Measurements from ENCODE around the gene RIN2.
A peak's percentile ranks its signal among the peaks of the same experiment; 100 is the strongest.

RIN2 gene, protein sequence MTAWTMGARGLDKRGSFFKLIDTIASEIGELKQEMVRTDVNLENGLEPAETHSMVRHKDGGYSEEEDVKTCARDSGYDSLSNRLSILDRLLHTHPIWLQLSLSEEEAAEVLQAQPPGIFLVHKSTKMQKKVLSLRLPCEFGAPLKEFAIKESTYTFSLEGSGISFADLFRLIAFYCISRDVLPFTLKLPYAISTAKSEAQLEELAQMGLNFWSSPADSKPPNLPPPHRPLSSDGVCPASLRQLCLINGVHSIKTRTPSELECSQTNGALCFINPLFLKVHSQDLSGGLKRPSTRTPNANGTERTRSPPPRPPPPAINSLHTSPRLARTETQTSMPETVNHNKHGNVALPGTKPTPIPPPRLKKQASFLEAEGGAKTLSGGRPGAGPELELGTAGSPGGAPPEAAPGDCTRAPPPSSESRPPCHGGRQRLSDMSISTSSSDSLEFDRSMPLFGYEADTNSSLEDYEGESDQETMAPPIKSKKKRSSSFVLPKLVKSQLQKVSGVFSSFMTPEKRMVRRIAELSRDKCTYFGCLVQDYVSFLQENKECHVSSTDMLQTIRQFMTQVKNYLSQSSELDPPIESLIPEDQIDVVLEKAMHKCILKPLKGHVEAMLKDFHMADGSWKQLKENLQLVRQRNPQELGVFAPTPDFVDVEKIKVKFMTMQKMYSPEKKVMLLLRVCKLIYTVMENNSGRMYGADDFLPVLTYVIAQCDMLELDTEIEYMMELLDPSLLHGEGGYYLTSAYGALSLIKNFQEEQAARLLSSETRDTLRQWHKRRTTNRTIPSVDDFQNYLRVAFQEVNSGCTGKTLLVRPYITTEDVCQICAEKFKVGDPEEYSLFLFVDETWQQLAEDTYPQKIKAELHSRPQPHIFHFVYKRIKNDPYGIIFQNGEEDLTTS

DNA sequence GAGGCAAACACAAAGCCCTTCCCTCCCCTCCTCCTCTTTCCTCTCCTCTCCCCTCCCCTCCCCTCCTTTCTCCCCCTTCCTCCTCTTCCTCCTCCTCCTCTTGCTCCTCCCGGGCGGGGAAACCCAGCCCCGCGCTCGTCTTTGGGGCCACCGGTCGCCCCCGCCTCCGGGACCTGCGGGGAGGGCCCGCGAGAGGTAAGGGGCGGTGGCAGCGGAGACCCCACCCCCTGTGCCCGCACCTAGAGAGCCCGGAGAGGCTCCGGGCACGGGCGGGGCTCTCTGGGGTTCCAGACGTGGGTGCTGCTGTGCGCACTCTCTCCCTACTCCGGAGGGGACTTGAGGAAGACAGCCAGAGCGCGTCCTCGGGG lies at the start of gene RIN2:
TSS of gene RIN2 (plus strand) at position 126 of the 368 bp plus-strand sequence. CDS start 131,344 bp downstream, outside the sequence.
- peak; percentile 77 for ATAC-seq
- TF ChIP-seq, protein P1, sequence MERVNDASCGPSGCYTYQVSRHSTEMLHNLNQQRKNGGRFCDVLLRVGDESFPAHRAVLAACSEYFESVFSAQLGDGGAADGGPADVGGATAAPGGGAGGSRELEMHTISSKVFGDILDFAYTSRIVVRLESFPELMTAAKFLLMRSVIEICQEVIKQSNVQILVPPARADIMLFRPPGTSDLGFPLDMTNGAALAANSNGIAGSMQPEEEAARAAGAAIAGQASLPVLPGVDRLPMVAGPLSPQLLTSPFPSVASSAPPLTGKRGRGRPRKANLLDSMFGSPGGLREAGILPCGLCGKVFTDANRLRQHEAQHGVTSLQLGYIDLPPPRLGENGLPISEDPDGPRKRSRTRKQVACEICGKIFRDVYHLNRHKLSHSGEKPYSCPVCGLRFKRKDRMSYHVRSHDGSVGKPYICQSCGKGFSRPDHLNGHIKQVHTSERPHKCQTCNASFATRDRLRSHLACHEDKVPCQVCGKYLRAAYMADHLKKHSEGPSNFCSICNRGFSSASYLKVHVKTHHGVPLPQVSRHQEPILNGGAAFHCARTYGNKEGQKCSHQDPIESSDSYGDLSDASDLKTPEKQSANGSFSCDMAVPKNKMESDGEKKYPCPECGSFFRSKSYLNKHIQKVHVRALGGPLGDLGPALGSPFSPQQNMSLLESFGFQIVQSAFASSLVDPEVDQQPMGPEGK (CRISPR knock-in tag; IDR thresholded peaks at IDR 0.05; ENCODE audit: borderline replicate concordance): no peak
- TF ChIP-seq SNAI2 (CRISPR knock-in tag; IDR thresholded peaks at IDR 0.05) (no peak), OSR1 (CRISPR knock-in tag; IDR thresholded peaks at IDR 0.05) (no peak), GLIS3 (CRISPR knock-in tag; IDR thresholded peaks at IDR 0.05) (no peak), ZNF70 (CRISPR knock-in tag; IDR thresholded peaks at IDR 0.05) (no peak), TCF4 (CRISPR knock-in tag; IDR thresholded peaks at IDR 0.05; ENCODE audit: borderline replicate concordance) (no peak), ZNF565 (CRISPR knock-in tag; conservative IDR thresholded peaks at IDR 0.05; ENCODE audit: low read depth) (no peak), TOX (CRISPR knock-in tag; IDR thresholded peaks at IDR 0.05; ENCODE audit: borderline replicate concordance) (no peak), CSDC2 (CRISPR knock-in tag; IDR thresholded peaks at IDR 0.05) (no peak), ZFP30 (CRISPR knock-in tag; IDR thresholded peaks at IDR 0.05) (no peak), PPARA (CRISPR knock-in tag; IDR thresholded peaks at IDR 0.05; ENCODE audit: borderline replicate concordance) (no peak), RARB (CRISPR knock-in tag; IDR thresholded peaks at IDR 0.05) (no peak)
- TF ChIP-seq, protein P2, sequence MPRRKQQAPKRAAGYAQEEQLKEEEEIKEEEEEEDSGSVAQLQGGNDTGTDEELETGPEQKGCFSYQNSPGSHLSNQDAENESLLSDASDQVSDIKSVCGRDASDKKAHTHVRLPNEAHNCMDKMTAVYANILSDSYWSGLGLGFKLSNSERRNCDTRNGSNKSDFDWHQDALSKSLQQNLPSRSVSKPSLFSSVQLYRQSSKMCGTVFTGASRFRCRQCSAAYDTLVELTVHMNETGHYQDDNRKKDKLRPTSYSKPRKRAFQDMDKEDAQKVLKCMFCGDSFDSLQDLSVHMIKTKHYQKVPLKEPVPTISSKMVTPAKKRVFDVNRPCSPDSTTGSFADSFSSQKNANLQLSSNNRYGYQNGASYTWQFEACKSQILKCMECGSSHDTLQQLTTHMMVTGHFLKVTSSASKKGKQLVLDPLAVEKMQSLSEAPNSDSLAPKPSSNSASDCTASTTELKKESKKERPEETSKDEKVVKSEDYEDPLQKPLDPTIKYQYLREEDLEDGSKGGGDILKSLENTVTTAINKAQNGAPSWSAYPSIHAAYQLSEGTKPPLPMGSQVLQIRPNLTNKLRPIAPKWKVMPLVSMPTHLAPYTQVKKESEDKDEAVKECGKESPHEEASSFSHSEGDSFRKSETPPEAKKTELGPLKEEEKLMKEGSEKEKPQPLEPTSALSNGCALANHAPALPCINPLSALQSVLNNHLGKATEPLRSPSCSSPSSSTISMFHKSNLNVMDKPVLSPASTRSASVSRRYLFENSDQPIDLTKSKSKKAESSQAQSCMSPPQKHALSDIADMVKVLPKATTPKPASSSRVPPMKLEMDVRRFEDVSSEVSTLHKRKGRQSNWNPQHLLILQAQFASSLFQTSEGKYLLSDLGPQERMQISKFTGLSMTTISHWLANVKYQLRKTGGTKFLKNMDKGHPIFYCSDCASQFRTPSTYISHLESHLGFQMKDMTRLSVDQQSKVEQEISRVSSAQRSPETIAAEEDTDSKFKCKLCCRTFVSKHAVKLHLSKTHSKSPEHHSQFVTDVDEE (CRISPR knock-in tag; IDR thresholded peaks at IDR 0.05): no peak
- TF ChIP-seq, protein P3, sequence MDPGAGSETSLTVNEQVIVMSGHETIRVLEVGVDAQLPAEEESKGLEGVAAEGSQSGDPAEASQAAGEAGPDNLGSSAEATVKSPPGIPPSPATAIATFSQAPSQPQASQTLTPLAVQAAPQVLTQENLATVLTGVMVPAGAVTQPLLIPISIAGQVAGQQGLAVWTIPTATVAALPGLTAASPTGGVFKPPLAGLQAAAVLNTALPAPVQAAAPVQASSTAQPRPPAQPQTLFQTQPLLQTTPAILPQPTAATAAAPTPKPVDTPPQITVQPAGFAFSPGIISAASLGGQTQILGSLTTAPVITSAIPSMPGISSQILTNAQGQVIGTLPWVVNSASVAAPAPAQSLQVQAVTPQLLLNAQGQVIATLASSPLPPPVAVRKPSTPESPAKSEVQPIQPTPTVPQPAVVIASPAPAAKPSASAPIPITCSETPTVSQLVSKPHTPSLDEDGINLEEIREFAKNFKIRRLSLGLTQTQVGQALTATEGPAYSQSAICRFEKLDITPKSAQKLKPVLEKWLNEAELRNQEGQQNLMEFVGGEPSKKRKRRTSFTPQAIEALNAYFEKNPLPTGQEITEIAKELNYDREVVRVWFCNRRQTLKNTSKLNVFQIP (CRISPR knock-in tag; IDR thresholded peaks at IDR 0.05; ENCODE audit: borderline replicate concordance, low read depth): no peak

DNA sequence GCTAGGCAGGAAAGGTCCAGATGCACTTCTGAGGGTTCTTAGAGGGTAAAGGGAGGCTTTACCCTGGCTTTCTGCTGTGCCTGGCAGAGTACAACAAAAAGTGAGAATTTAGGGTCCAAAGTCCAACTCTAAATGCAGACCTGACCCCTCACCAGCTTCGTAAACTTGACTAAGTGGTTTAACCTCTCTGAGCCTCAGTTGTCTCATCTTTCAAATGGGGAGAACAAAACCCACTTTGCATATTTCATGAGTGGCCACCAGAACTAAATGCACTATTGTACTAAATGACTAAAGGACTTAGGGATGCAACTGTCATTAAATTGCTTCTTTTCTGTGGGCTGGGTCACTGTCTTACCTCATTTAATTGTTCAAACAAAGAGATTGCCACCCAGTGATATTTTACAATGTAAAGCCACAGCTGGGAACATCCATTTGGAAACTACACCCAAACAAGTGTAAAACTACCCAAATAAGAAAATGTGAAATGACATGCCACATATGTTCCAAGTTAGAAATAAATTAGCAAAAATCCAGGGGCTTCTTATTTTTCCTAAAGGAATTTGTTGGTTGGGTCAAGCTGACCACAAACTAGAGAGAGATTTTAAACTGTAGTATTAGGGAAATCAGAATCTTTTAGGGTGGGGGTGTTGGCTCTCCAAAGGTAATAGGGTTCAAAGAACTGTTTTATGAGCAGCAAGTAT lies 48.3 kb upstream of the RIN2 start:
- no peak for TF ChIP-seq OSR1 (CRISPR knock-in tag; IDR thresholded peaks at IDR 0.05)
- TF ChIP-seq, protein P4, sequence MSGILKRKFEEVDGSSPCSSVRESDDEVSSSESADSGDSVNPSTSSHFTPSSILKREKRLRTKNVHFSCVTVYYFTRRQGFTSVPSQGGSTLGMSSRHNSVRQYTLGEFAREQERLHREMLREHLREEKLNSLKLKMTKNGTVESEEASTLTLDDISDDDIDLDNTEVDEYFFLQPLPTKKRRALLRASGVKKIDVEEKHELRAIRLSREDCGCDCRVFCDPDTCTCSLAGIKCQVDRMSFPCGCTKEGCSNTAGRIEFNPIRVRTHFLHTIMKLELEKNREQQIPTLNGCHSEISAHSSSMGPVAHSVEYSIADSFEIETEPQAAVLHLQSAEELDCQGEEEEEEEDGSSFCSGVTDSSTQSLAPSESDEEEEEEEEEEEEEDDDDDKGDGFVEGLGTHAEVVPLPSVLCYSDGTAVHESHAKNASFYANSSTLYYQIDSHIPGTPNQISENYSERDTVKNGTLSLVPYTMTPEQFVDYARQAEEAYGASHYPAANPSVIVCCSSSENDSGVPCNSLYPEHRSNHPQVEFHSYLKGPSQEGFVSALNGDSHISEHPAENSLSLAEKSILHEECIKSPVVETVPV (CRISPR knock-in tag; IDR thresholded peaks at IDR 0.05): no peak
- TF ChIP-seq ARNTL (CRISPR knock-in tag; IDR thresholded peaks at IDR 0.05; ENCODE audit: borderline replicate concordance, low read depth): no peak
- TF ChIP-seq PPARA (CRISPR knock-in tag; IDR thresholded peaks at IDR 0.05; ENCODE audit: borderline replicate concordance): no peak
- TF ChIP-seq TOX (CRISPR knock-in tag; IDR thresholded peaks at IDR 0.05; ENCODE audit: borderline replicate concordance): no peak
- TF ChIP-seq SNAI2 (CRISPR knock-in tag; IDR thresholded peaks at IDR 0.05): no peak
- TF ChIP-seq ISL1 (CRISPR knock-in tag; IDR thresholded peaks at IDR 0.05): no peak
- no peak for ATAC-seq

Data from SK-N-SH treated with all-trans-retinoic acid at 6 μM for 48 hours (cell line).